AG04450 (cell line): ENCODE results near the gene DRC1. TPM values are rescaled to one million over a fixed set of nuclear protein-coding genes. Genes with fewer than 3 reads are reported as not detected.

Experiments used
- CTCF ChIA-PET: fragments of 300-600, 350-600 bp; formaldehyde crosslinking; extraction: SDS; loops from one replicate; lab custom pipeline; 2022; ENCODE audit warnings: antibody characterized with exemption, inconsistent platforms; lab: Charles Lee
- POLR2A ChIA-PET: fragments of 350-600 bp; formaldehyde crosslinking; extraction: SDS; loops from one replicate; lab custom pipeline; 2021; ENCODE audit warnings: antibody characterized with exemption, inconsistent platforms; lab: Yijun Ruan, JAX
- DNase-seq: peaks from one replicate; pipeline ENCODE4 v3.0.0-alpha.2; 2011; ENCODE audit warnings: low read depth, low spot score
- H3K27ac ChIP-seq: one replicate; pipeline ENCODE4 v1.5.1; 2012; ENCODE audit warnings: low read depth, low read length, control low read depth
- H3K27me3 ChIP-seq: one replicate; pipeline ENCODE4 v1.6.0; 2012; ENCODE audit warnings: low read length; ENCODE audit not compliant: control insufficient read depth, insufficient read depth
- H3K4me3 ChIP-seq: 2 replicates; pipeline ENCODE4 v1.5.1; 2011; ENCODE audit warnings: mild to moderate bottlenecking, low read depth, low read length, control low read depth
- H3K9me3 ChIP-seq: 2 replicates; pipeline ENCODE4 v1.5.1; 2012; ENCODE audit warnings: low read length; ENCODE audit not compliant: control insufficient read depth, insufficient read depth
- CTCF ChIP-seq: IDR thresholded peaks from 2 replicates; pipeline ENCODE4 v1.5.1; 2011; ENCODE audit warnings: low read depth, low read length, control low read depth, inconsistent platforms
- polyA plus RNA-seq: library from polyadenylated mRNA; depleted of rRNA; stranded (reverse); fragments of >200 nt; gene quantifications from 2 replicates; pipeline ENCODE4 v1.2.3, GENCODE V29; 2011

Gene DRC1
- polyA plus RNA-seq, 1 experiment: not detected

GRCh38 chr2:26449278-26450030 is 47.7 kb downstream of the DRC1 start:
- H3K27ac ChIP-seq: no peak overlapping the region
- POLR2A ChIA-PET: no interaction called here
- CTCF ChIA-PET: interaction anchor here (1.6 kb wide), 1 partner anchor 128 kb away, joined by 3 read pairs; no protein-coding TSS in a partner anchor
- peaks cover 12% of the 10 kb centered on the region for H3K27me3 ChIP-seq
- no peak for DNase-seq
- no peak for TF ChIP-seq CTCF
- H3K4me3 ChIP-seq: no peak overlapping the region
- H3K9me3 ChIP-seq: no peaks in the 10 kb centered on the region

GRCh38 chr2:26450031-26450635 is 48.4 kb downstream of the DRC1 start:
- CTCF ChIA-PET: interaction anchor here (1.6 kb wide), 1 partner anchor 128 kb away, joined by 3 read pairs; no protein-coding TSS in a partner anchor
- no peak for TF ChIP-seq CTCF

GRCh38 chr2:26451700-26452099 is 50.0 kb downstream of the DRC1 start:
- DNase-seq: no peak
- Histone ChIP-seq H3K9me3 (no peaks in the 10 kb centered on the region), H3K27me3 (peaks cover 12% of the 10 kb centered on the region), H3K27ac (no peak overlapping the region), H3K4me3 (no peak overlapping the region)
- CTCF ChIA-PET: interaction anchor here (0.7 kb wide), 1 partner anchor 501 kb away, joined by 4 read pairs; no protein-coding TSS in a partner anchor
- TF ChIP-seq CTCF: no peak
- POLR2A ChIA-PET: no interaction called here

More at GRCh38 chr2:26450031-26450635, 48.4 kb downstream of the DRC1 start:
- Histone ChIP-seq H3K4me3 (no peak overlapping the region), H3K9me3 (no peaks in the 10 kb centered on the region), H3K27ac (no peak overlapping the region), H3K27me3 (peaks cover 15% of the 10 kb centered on the region)
- DNase-seq: no peak
- POLR2A ChIA-PET: no interaction called here

- no peak overlapping the region for H3K27ac ChIP-seq
- peaks cover 15% of the 10 kb centered on the region for H3K27me3 ChIP-seq
- H3K4me3 ChIP-seq: no peak overlapping the region
- no peak for DNase-seq
- H3K9me3 ChIP-seq: no peaks in the 10 kb centered on the region
- CTCF ChIA-PET: no interaction called here
- TF ChIP-seq CTCF: no peak
- POLR2A ChIA-PET: no interaction called here
Measured at GRCh38 chr2:26453421-26454329, 52.0 kb downstream of the DRC1 start.
